T-helper 1 cell treated with Interleukin-12 subunit alpha and Interleukin-12 subunit beta and Interleukin-4 antibody, amounts not matched to agents 30 μg/mL and 1 μg/mL, for 36 hours (primary cell): ENCODE measurements around the gene ERP44.
A peak's percentile ranks its signal among the peaks of the same experiment; 100 is the strongest.
"Not testable (repeated sequence)": the region's sequence is repeated elsewhere in the genome, so short reads cannot be mapped to it uniquely, and the experiment has no call there.

ENCODE experiments used
- H3K27ac Mint-ChIP-seq: one replicate; pipeline ENCODE4 v1.8.0; 2021; ENCODE audit warnings: mild to moderate bottlenecking, mixed read lengths
- H3K27me3 Mint-ChIP-seq: one replicate; pipeline ENCODE4 v1.8.0; 2021; ENCODE audit warnings: low read depth, mixed read lengths
- H3K36me3 Mint-ChIP-seq: one replicate; pipeline ENCODE4 v1.8.0; 2021; ENCODE audit warnings: low read depth, mixed read lengths
- H3K4me1 Mint-ChIP-seq: one replicate; pipeline ENCODE4 v1.8.0; 2021; ENCODE audit warnings: low read depth, mixed read lengths
- H3K4me3 Mint-ChIP-seq: one replicate; pipeline ENCODE4 v1.8.0; 2021; ENCODE audit warnings: mild to moderate bottlenecking, moderate library complexity, mixed read lengths
- H3K9me3 Mint-ChIP-seq: one replicate; pipeline ENCODE4 v1.8.0; 2021; ENCODE audit warnings: mixed read lengths

The ERP44 gene

DNA sequence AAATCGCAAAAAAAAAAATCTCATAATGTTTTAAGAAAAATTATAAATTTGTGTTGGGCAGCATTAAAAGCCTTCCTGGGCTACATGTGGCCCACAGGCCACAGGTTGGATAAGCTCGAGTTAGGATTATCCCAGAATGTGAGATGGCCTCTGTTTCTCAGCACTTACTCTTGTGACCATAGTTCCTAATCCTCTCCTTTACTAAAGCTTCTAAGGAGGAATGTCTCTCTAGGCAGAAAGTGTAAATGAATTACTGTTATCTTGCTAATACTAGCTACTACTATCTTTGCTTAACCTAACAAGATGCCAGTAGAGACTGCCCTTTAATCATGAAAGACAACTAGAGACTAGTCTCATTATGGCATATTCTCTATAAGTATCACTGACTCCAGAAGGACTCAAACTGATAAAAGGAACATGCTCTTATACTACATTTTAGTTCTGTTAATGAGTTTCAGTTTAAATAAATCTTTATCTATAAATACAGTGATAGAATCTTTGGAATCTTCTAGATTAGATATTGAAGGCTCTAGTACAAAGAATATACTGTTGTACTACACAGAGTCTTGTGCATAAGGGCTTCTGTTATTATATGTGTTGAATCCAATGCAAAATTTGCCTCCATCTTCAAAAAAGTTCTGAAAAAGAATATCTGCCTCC, 14.0 kb upstream of the ERP44 start:
- Mint-ChIP-seq H3K9me3 (no peaks in the 10 kb centered on the region), H3K4me3 (no peak overlapping the region), H3K27me3 (no peaks in the 10 kb centered on the region), H3K36me3 (peaks cover 8% of the 10 kb centered on the region), H3K4me1 (peaks cover 1% of the 10 kb centered on the region), H3K27ac (no peak overlapping the region)

DNA sequence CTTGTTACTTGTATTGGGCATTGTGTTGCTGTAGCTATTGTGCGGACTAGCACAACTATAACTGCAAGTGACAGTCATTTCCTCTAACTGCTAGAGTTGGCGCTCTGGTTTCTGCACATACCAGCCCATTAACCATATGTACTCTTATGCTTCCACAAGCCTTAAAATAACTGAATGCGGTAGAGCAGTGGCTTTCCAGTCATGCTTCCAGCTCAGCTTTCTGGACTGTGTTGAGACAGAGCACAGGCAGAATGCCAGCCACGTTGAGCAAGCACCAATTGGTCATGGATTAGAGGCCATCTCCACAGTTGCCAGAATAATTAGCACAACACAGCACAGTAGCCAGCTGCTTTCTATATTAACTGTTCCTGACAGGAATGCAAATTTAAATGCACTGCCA, 12.4 kb upstream of the ERP44 start:
- H3K9me3 Mint-ChIP-seq = no peaks in the 10 kb centered on the region
- H3K27ac Mint-ChIP-seq = no peak overlapping the region
- no peaks in the 10 kb centered on the region for H3K27me3 Mint-ChIP-seq
- H3K4me3 Mint-ChIP-seq = no peak overlapping the region
- peaks cover 1% of the 10 kb centered on the region for H3K4me1 Mint-ChIP-seq
- peaks cover 8% of the 10 kb centered on the region for H3K36me3 Mint-ChIP-seq

DNA sequence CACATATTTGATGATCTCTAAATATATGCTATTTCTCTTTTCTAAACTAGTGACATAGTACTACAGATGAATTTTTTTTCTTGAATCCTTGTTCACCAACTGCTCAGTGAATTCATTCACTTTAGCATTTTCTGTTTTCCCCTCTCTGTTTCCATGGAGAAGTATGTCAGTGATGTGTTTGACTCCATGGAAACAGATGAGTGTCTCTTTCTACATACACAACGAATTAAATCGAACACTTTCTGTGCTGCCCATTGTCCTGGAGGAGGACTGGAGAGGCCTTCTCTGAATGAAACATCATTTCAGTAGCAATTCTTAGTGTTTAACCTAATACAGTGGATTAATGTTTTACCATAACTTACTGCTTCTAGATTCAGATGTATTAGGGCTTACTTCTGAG, 9.8 kb upstream of the ERP44 start:
- Mint-ChIP-seq H3K4me3 (no peak overlapping the region), H3K9me3 (no peaks in the 10 kb centered on the region), H3K4me1 (no peaks in the 10 kb centered on the region), H3K27ac (no peak overlapping the region), H3K27me3 (no peaks in the 10 kb centered on the region), H3K36me3 (peaks cover 6% of the 10 kb centered on the region)

DNA sequence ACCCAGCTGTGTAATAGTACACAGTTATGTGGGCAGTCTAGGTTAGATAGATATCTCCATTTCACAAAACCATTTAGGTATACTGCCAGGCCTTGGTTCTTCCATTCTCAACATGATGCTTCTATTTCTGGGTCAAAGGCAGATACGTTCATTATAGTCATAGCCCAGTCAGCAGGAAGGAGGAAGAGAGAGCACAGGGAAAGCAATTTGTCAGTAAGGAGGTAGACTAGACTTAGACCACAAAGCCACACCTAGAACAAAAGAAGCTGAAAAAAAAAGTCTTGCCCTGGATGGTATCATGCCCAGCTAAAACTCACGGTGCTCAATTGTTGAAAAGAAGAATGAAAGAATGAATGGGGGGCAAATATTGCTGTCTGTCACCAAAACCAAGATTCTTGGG, 7.8 kb upstream of the ERP44 start:
- H3K27ac Mint-ChIP-seq = no peak overlapping the region
- H3K36me3 Mint-ChIP-seq = peaks cover 8% of the 10 kb centered on the region
- no peaks in the 10 kb centered on the region for H3K9me3 Mint-ChIP-seq
- H3K27me3 Mint-ChIP-seq = no peaks in the 10 kb centered on the region
- no peak overlapping the region for H3K4me3 Mint-ChIP-seq
- no peaks in the 10 kb centered on the region for H3K4me1 Mint-ChIP-seq

DNA sequence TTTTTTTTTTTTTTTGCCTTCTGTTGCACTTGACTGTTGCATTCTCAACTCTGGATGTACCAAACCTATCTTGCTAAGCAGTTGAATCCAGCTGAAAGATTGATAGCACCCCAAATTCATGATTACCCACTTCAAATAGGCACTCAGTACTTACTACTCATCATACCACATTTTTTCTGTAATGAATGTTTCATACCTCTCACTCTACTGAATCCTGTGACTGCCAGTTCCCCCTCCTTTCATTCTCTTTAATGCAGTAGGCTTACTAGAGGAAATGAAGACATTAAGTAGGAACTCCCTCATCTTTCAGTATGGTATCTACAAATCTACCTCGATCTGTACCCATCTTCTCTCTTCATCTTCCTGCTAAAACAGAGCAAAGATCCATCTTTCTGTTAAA, 7.1 kb upstream of the ERP44 start:
- no peak overlapping the region for H3K27ac Mint-ChIP-seq
- H3K36me3 Mint-ChIP-seq = peaks cover 7% of the 10 kb centered on the region
- H3K27me3 Mint-ChIP-seq = no peaks in the 10 kb centered on the region
- no peaks in the 10 kb centered on the region for H3K9me3 Mint-ChIP-seq
- no peak overlapping the region for H3K4me3 Mint-ChIP-seq
- no peaks in the 10 kb centered on the region for H3K4me1 Mint-ChIP-seq

DNA sequence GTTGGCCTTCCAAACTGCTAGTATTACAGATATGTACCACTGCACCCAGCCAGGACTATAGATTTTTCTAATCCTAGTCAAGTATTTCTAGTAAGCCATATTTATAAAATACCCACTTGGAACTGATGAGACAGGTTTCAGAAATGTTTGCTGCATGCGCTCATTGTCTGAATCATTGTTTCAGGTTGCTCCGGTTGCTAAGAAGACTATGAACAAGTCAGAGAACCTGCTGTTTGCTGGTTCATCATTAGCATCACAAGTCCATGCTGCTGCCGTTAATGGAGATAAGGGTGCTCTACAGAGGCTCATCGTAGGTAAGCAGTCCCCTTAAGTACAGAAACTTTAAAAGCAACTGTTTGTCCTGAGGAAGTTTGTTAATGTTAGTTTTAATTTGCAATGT, 5.5 kb upstream of the ERP44 start:
- H3K9me3 Mint-ChIP-seq = no peaks in the 10 kb centered on the region
- no peak overlapping the region for H3K4me3 Mint-ChIP-seq
- H3K27ac Mint-ChIP-seq = no peak overlapping the region
- H3K4me1 Mint-ChIP-seq = peaks cover 6% of the 10 kb centered on the region
- peaks cover 6% of the 10 kb centered on the region for H3K36me3 Mint-ChIP-seq
- H3K27me3 Mint-ChIP-seq = no peaks in the 10 kb centered on the region

DNA sequence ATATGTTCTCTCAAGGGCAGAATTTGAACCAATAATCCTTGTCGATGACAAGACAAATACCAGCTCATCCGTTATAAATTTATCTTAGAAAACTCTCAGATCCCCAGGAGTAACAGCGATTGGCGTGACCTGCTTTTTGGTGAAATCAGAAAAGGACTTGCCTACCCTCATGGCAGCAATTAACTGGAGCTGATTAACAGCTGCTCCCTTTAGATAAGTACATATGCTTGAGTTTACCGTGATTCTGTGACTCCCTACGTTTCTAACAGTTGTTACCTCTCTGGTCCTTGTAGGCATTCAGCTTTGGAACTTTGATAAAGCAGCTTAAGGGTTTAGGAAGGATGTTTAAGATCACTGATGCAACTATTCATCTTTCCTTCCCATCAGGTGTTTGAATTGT, 2.8 kb upstream of the ERP44 start:
- Mint-ChIP-seq H3K27me3 (no peaks in the 10 kb centered on the region), H3K9me3 (no peaks in the 10 kb centered on the region), H3K27ac (no peak overlapping the region), H3K4me1 (peaks cover 17% of the 10 kb centered on the region), H3K36me3 (peaks cover 8% of the 10 kb centered on the region), H3K4me3 (no peak overlapping the region)

DNA sequence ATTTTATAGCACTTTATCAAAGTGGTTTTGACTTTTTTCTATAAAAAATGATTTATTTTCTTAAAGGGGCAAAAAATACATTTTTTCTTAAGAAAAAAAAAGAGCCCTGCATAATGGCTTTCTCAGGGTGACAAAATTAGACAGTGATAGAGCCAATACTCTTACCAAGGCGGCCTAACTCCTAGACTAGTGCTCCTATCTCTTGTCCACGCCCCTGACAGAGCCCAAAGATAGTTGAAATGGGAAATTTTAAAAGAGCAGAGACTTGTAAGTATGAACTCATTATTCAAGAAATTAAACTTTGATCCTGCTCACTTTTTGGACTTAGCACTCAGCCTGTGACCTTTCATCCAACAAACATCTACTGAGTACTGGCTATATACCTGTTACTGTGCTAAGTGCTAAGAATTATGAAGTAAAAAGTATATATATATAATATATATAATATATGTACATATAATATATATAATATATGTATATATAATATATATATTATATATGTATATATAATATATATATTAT, 1.4 kb upstream of the ERP44 start:
- Mint-ChIP-seq H3K4me3 (peak overlapping the region; percentile 99), H3K27me3 (no peaks in the 10 kb centered on the region), H3K36me3 (peaks cover 8% of the 10 kb centered on the region), H3K9me3 (no peaks in the 10 kb centered on the region), H3K27ac (no peak overlapping the region), H3K4me1 (peaks cover 24% of the 10 kb centered on the region)

DNA sequence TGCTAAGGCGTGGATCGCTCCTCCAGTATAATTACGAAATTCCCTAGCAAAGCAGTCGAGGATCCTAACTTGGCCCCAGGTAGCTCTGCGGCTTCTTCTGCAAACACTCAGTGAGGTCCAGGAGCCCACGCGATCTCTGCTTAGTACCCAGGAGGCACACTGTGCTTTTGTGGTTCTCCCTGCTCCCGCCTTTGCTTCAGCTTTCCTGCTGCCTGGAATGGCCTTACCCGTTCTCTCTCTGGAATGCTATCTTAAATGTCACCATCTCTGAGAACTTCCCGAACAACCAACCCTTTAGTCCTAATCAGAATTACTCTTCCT, 882 bp upstream of the ERP44 start:
- H3K27me3 Mint-ChIP-seq = no peaks in the 10 kb centered on the region
- peaks cover 26% of the 10 kb centered on the region for H3K4me1 Mint-ChIP-seq
- peak overlapping the region; percentile 97 for H3K27ac Mint-ChIP-seq
- peaks cover 8% of the 10 kb centered on the region for H3K36me3 Mint-ChIP-seq
- no peaks in the 10 kb centered on the region for H3K9me3 Mint-ChIP-seq
- peak overlapping the region; percentile 99 for H3K4me3 Mint-ChIP-seq

DNA sequence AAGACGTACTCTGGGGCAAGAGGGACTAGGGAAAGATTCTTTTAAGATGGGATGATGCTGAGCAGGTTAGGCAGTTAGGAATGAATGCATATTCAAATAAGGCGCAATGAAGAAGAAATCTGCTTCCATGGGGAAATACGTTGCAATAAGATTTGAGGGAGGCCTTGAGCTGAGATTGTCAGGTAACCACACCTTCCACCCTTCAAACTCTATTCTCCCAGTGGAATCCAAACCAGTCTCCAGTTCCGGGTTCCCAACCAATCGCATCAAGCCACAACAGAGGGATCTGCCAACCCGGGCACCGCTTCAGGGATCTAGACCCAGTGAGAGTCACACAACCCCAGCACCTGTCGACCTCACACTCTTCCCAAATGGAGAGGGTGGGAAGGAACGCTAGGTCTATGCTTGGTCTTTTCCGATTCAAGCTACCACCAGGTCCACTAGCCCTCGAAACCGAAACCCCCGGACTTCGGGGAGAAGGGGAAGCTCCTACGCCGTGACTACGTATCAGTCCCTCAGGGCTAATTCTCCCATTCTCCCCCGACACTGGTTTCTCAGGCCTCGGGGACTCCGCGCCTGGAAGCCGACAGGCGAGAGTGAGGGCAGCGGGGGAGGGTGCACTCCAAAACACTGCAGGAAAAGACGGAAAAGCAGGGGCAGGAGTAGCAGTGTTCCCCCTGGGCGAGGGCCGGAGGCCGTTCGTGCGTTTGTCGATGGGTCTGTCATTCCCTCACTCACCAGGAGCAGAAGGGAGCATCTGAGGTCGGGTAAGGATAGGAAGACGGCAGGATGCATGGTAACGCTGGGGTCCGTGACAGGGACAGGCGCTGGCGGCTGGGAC, 534 bp downstream of the ERP44 start:
- H3K27me3 Mint-ChIP-seq = no peaks in the 10 kb centered on the region
- H3K36me3 Mint-ChIP-seq = peaks cover 6% of the 10 kb centered on the region
- H3K9me3 Mint-ChIP-seq = no peaks in the 10 kb centered on the region
- H3K27ac Mint-ChIP-seq = peak overlapping the region; percentile 97
- peak overlapping the region; percentile 99 for H3K4me3 Mint-ChIP-seq
- peaks cover 30% of the 10 kb centered on the region for H3K4me1 Mint-ChIP-seq

DNA sequence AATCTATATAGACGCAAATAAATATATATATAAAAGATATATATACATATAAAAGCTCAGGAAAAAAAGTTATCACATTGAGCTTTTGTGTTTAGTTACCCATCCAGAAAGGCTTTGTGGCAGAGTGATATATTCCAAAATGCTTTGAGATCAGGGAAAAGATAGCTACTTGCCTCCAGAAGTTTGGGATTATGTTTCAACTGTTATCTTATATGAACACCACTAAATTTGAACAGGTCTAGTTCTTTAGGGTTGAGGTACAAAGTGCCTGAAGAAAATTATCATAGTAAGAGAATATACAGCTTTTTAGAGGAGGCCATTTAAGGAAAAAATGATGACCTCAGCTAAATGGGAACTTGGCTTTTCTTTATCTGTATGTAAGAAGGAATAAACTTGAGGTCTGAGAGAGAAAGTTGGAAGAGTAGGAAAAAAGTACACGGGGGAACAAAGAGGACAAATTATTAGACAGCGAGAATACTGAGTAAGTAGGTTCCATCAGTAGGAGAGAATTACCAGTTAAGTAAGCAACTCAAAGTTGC, 2.4 kb downstream of the ERP44 start:
- H3K4me3 Mint-ChIP-seq = peak overlapping the region; percentile 26
- H3K36me3 Mint-ChIP-seq = peaks cover 4% of the 10 kb centered on the region
- H3K4me1 Mint-ChIP-seq = peaks cover 30% of the 10 kb centered on the region
- no peaks in the 10 kb centered on the region for H3K9me3 Mint-ChIP-seq
- no peaks in the 10 kb centered on the region for H3K27me3 Mint-ChIP-seq
- no peak overlapping the region for H3K27ac Mint-ChIP-seq

DNA sequence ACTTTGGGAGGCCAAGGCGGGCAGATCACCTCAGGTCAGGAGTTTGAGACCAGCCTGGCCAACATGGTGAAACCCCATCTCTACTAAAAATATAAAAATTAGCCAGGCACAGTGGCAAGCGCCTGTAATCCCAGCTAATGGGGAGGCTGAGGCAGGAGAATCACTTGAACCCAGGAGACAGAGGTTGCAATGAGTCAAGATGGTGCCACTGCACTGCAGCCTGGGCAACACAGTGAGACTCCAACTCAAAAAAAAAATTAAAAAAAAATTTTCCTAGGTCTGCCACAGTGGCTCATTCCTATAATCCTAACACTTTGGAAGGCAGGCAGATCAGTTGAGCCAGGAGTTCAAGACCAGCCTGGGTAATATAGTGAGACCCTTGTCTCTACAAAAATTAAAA, 4.4 kb downstream of the ERP44 start:
- H3K4me3 Mint-ChIP-seq, H3K27ac Mint-ChIP-seq, H3K36me3 Mint-ChIP-seq, H3K27me3 Mint-ChIP-seq, H3K9me3 Mint-ChIP-seq: not testable (repeated sequence)
- H3K4me1 Mint-ChIP-seq = peaks cover 25% of the 10 kb centered on the region

DNA sequence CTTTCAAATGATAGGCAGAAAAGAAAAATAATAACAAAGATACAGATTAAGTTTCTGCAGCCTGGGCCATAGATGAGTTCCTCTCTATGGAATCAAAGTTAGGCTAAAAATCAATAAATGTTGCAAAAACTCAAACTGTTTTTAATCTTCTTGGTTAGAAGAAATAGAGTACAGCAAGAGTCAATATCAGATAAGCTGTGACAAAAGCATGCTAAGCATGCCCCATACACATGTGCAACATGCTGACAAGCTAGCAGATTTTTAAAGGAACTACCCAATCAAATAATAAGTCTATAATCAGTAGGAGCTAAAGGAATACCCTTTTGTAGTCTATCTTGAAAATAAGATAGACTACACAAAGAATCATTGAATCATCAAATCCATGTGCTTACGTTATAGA, 6.7 kb downstream of the ERP44 start:
- no peaks in the 10 kb centered on the region for H3K27me3 Mint-ChIP-seq
- peaks cover 2% of the 10 kb centered on the region for H3K36me3 Mint-ChIP-seq
- peaks cover 30% of the 10 kb centered on the region for H3K4me1 Mint-ChIP-seq
- H3K9me3 Mint-ChIP-seq = no peaks in the 10 kb centered on the region
- no peak overlapping the region for H3K4me3 Mint-ChIP-seq
- H3K27ac Mint-ChIP-seq = no peak overlapping the region

DNA sequence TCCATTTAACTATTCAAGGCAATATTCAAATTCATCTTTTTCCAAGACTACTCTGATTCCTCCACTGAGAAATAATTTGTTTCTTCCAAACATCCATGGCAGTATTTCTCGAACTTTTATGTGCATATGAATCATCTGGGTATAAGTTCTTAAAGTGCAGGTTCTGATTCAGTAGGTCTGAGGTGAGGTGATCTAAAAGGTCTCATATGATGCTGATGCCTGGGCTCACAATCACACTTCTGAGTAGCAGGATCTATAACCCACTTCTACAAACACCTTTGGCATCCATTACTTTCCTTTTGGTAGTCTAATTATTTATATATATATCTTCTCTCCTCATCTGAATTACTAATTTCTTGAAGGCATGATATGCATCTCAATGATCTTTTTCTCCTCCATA, 7.2 kb downstream of the ERP44 start:
- peaks cover 29% of the 10 kb centered on the region for H3K4me1 Mint-ChIP-seq
- H3K36me3 Mint-ChIP-seq = peaks cover 2% of the 10 kb centered on the region
- no peak overlapping the region for H3K27ac Mint-ChIP-seq
- no peaks in the 10 kb centered on the region for H3K9me3 Mint-ChIP-seq
- no peaks in the 10 kb centered on the region for H3K27me3 Mint-ChIP-seq
- H3K4me3 Mint-ChIP-seq = no peak overlapping the region

DNA sequence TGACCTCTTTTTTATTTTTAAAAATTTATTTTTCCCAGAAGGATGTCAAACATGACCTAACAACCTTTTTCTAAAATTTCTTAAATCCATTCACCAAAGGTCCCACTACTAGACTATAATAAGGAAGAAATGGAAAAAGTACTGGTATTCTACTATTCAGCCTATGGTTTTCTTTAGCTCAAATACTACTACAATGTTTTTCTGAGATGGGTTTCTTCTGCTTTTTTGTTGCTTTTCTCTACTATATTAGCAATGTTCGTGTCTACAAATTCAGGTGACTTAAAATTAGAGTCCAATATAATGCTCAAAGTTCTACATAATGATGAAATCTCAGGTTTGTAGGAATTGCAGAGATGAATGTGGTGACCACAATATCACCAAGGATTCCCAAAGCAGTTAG, 7.9 kb downstream of the ERP44 start:
- Mint-ChIP-seq H3K36me3 (peaks cover 2% of the 10 kb centered on the region), H3K9me3 (no peaks in the 10 kb centered on the region), H3K4me3 (no peak overlapping the region), H3K27me3 (no peaks in the 10 kb centered on the region), H3K27ac (no peak overlapping the region), H3K4me1 (peaks cover 29% of the 10 kb centered on the region)
